Stimulated activated naive CD8-positive, alpha-beta T cell treated with anti-CD3 and anti-CD28 coated beads, Interleukin-15, amount 100 ng/mL, for 72 hours (primary cell): ENCODE results near the gene ANKRD60.
A peak's percentile ranks its signal among the peaks of the same experiment; 100 is the strongest.

Experiments used
- ATAC-seq: fragments of 150-1000 bp; cut with Tn5 transposase; 2 replicates; pipeline ENCODE4 v1.10.0; 2021; ENCODE audit warnings: mild to moderate bottlenecking, moderate library complexity
- DNase-seq, 2 donors: peaks; one replicate each; pipeline ENCODE4 v3.0.0; 2021 to 2022
- H3K27ac Mint-ChIP-seq, 2 donors: one replicate each; pipeline ENCODE4 v1.8.0; 2022; ENCODE audit warnings: mild to moderate bottlenecking in 2 of 2, mixed read lengths in 2 of 2, moderate library complexity in 2 of 2
- H3K27me3 Mint-ChIP-seq: one replicate; pipeline ENCODE4 v1.8.0; 2022; ENCODE audit warnings: mixed read lengths
- H3K4me1 Mint-ChIP-seq: one replicate; pipeline ENCODE4 v1.8.0; 2022; ENCODE audit warnings: mild to moderate bottlenecking, mixed read lengths
- H3K4me3 Mint-ChIP-seq, 2 donors: one replicate each; pipeline ENCODE4 v1.8.0; 2022; ENCODE audit warnings: mild to moderate bottlenecking in 2 of 2, mixed read lengths in 2 of 2, moderate library complexity in 1 of 2
- H3K9me3 Mint-ChIP-seq, 2 donors: one replicate each; pipeline ENCODE4 v1.8.0; 2022; ENCODE audit warnings: mixed read lengths in 2 of 2

Gene ANKRD60

DNA sequence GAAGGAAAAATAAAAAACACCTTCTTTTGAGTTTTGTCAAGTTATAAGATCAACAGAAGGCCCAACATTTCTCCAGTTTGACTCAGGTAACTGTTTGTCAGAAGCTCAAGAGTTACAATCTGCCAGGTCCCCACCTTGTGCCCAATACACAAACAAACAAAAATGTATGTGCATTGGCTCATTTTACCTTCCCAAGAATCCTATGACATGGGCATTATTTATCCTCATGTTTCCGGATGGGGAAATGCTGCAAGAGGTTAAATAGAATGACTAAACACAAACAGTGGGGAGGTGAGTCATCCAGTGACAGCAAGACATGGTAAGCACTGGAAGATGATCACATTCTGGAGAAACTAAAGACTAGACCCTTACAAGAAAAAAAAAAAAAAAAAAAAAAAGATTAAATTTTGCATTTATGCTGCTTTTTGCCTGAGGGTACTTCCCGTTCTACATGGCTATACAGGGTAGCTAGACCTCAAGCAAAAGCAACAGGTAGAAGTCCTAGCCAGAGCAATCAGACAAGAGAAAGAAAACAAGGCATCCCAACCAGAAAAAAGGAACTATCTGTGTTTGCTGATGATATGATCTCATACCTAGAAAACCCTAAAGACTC is 23.6 kb upstream of the ANKRD60 start:
- Mint-ChIP-seq H3K4me1 (peaks cover 12% of the 10 kb centered on the region), H3K9me3 (no peaks in the 10 kb centered on the region), H3K4me3 (no peak overlapping the region), H3K27ac (no peak overlapping the region), H3K27me3 (no peaks in the 10 kb centered on the region)
- DNase-seq (no peak), ATAC-seq (no peak)

DNA sequence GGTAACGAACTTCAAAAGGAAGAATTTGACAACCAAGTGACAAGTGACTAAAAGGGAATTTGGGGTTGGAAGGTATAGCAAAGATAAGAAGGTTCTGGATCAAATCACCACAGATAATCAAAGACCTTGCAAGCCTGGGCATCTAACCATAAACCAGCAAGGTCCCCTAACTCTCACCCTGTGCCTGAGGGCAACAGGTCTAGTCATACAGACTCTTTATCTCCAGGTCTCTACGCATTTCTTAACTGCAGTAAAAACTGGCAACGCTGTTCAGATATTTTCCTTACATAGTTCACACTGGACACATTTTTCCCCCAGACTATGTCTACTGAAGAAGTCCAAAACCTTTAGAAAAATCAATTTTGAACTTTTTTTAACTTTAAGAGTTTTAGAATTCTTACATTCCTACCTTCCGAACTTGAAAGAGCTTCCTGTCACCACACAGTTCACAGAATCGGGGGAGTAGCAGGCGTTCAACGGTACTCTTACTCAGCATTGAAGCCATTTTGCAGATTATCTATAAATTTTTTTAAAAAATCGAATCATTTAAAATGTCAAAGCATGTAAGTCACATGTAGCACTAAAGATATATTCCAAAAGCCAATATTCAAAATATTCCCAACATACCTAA is 23.0 kb upstream of the ANKRD60 start:
- no peak overlapping the region for H3K4me3 Mint-ChIP-seq
- no peaks in the 10 kb centered on the region for H3K27me3 Mint-ChIP-seq
- DNase-seq, result no peak
- peaks cover 7% of the 10 kb centered on the region for H3K4me1 Mint-ChIP-seq
- H3K27ac Mint-ChIP-seq, result no peak overlapping the region
- no peaks in the 10 kb centered on the region for H3K9me3 Mint-ChIP-seq
- ATAC-seq, result no peak

GRCh38 chr20:58246346-58246745 is 17.9 kb upstream of the ANKRD60 start:
- no peaks in the 10 kb centered on the region for H3K27me3 Mint-ChIP-seq
- no peak overlapping the region for H3K4me3 Mint-ChIP-seq
- DNase-seq (no peak), ATAC-seq (no peak)
- H3K4me1 Mint-ChIP-seq, result no peaks in the 10 kb centered on the region
- no peak overlapping the region for H3K27ac Mint-ChIP-seq
- no peaks in the 10 kb centered on the region for H3K9me3 Mint-ChIP-seq

DNA sequence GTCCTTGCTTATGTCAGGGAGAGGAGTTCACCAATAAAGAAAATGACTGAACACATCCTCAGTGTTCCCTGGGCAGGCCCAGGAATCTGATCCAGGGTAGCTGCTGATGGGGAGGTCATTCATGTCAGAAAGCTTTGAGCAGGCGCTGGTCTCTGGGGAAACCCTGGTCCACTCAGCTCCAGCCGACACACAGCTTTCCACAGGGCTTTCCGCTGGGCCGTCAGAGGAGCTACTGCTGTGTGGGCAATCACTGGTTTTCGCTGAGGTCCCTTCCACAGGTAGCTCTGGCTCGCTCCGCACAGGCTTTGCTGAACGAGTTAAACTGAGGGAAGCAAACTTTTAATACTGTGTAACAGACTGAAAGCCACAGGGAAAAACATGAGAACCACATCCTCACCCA is 17.5 kb upstream of the ANKRD60 start:
- Mint-ChIP-seq H3K27me3 (no peaks in the 10 kb centered on the region), H3K9me3 (no peaks in the 10 kb centered on the region), H3K4me1 (no peaks in the 10 kb centered on the region), H3K27ac (no peak overlapping the region), H3K4me3 (no peak overlapping the region)
- DNase-seq (no peak), ATAC-seq (no peak)

- no peak for ATAC-seq
- no peaks in the 10 kb centered on the region for H3K27me3 Mint-ChIP-seq
Measured at GRCh38 chr20:58245181-58245891, 16.9 kb upstream of the ANKRD60 start.

GRCh38 chr20:58244517-58245030 is 16.1 kb upstream of the ANKRD60 start:
- H3K4me3 Mint-ChIP-seq, result no peak overlapping the region
- no peaks in the 10 kb centered on the region for H3K4me1 Mint-ChIP-seq
- ATAC-seq (no peak), DNase-seq (no peak)
- H3K27ac Mint-ChIP-seq, result no peak overlapping the region
- no peaks in the 10 kb centered on the region for H3K27me3 Mint-ChIP-seq
- no peaks in the 10 kb centered on the region for H3K9me3 Mint-ChIP-seq

More at GRCh38 chr20:58245181-58245891, 16.9 kb upstream of the ANKRD60 start:
- Mint-ChIP-seq H3K27ac (peak overlapping the region in 1 of 2 donors; percentile 25), H3K4me3 (no peak overlapping the region), H3K9me3 (no peaks in the 10 kb centered on the region), H3K4me1 (no peaks in the 10 kb centered on the region)
- DNase-seq, result no peak

DNA sequence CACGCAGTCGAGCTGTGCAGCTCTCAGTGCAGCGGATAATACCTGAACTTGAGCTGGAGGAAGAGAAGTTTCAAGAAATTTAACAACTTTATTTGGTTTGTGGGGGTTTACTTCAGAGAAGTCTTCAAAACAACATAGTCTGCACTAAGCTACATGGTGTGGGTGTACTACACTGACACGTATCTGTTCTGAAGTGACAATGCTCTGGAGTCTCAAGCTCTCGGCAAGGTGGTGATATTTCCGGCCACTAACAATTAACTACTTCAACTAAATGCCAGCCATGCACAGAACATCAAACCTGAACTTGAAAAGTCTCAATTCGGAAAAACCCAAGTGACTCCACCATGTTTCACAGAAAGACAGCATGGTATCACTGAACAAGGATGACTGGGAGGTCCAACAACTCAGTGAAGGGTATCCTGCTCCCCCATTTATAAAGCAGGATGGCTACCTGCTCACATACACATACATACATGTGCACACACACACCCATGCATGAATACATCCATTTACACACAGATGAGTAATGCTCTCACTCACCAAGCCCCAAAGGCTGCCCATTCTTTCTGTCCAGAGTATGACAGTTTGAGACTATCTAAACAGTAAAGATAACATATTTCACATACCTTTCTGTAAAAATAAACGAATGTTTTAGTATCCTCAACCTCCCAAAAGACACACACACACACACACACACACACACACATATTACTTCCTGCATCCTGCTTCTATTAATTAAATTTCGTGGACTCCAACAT is 15.4 kb upstream of the ANKRD60 start:
- DNase-seq (no peak), ATAC-seq (no peak)
- H3K4me1 Mint-ChIP-seq, result no peaks in the 10 kb centered on the region
- no peak overlapping the region for H3K27ac Mint-ChIP-seq
- no peaks in the 10 kb centered on the region for H3K27me3 Mint-ChIP-seq
- H3K4me3 Mint-ChIP-seq, result no peak overlapping the region
- H3K9me3 Mint-ChIP-seq, result no peaks in the 10 kb centered on the region

DNA sequence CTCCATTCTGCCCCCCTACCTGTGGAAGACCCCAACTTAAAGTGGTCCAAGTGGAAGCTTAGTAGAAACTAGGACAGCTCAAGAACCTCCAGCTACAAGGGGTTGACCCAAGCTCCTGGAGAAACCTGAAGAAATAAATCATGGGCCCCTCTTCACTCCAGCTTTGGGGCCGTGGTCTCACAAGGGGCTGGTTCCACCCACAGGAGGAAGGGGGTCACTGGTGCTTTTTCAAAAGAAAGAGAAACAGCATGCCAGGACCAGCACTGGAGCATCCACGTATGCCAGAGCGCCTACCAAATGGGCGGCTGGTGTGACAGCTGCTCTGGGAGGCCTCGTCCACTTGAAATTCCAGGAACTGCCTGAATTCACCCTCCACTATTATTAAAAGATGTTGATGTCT is 14.4 kb upstream of the ANKRD60 start:
- H3K27me3 Mint-ChIP-seq, result no peaks in the 10 kb centered on the region
- H3K9me3 Mint-ChIP-seq, result no peaks in the 10 kb centered on the region
- H3K4me1 Mint-ChIP-seq, result peaks cover 1% of the 10 kb centered on the region
- H3K27ac Mint-ChIP-seq, result no peak overlapping the region
- DNase-seq, result no peak
- no peak for ATAC-seq
- no peak overlapping the region for H3K4me3 Mint-ChIP-seq

DNA sequence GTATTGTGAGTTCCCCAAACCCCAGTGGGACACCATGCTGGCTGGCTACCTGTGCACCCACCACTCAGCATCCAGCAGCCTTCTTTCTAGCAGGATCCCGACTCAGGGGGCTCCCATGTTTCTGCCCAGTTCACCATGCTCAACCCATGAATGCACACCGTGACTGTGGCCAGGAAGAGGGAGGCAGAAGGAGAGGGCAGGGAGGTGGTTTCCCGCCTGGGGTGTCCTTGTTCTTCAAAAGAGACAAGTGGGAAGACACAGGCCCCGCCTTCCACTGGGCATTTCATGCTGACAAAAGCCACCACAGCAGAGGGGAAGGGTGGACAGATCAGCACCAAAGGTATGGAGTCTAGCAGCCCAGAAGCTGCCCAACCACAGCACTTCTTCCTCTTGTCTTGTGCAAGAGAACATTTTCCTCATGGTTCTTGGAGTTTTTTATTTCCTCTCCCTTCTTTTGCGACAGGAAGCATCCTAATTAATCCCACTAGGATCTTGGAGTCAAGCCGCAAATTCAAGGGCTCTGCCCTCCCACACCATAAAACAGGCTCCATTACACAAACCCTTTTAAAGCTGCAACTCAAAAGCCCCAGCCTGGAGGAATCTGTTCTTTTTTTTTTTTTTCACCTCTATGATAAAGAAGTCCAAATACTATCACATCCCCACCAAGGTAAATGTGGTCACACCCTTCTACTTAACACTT is 13.5 kb upstream of the ANKRD60 start:
- DNase-seq (no peak), ATAC-seq (no peak)
- H3K4me3 Mint-ChIP-seq, result no peak overlapping the region
- H3K4me1 Mint-ChIP-seq, result peaks cover 10% of the 10 kb centered on the region
- H3K27ac Mint-ChIP-seq, result peak overlapping the region in 1 of 2 donors; percentile 40
- H3K9me3 Mint-ChIP-seq, result no peaks in the 10 kb centered on the region
- H3K27me3 Mint-ChIP-seq, result no peaks in the 10 kb centered on the region

DNA sequence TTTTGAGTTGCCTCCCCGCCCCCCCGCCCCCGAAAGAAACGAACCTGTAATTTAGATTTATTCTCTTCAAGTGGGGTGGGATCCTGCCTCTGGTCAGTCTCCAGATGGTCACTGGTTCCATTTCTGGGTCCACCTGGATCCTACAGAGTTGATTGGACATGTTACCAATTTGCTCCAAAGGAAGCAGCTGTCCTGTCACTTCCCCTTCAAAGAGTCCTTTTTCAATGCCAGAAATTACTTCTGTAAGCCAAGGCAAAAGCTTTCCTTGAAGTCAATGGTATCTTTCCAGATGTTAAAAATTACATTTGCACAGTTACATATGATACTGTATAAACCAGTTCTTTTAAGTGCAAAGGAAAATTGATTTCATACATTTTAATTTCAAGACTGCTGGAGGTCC is 12.0 kb upstream of the ANKRD60 start:
- DNase-seq (no peak), ATAC-seq (no peak)
- peaks cover 21% of the 10 kb centered on the region for H3K4me1 Mint-ChIP-seq
- H3K9me3 Mint-ChIP-seq, result no peaks in the 10 kb centered on the region
- no peak overlapping the region for H3K27ac Mint-ChIP-seq
- H3K27me3 Mint-ChIP-seq, result no peaks in the 10 kb centered on the region
- H3K4me3 Mint-ChIP-seq, result no peak overlapping the region

DNA sequence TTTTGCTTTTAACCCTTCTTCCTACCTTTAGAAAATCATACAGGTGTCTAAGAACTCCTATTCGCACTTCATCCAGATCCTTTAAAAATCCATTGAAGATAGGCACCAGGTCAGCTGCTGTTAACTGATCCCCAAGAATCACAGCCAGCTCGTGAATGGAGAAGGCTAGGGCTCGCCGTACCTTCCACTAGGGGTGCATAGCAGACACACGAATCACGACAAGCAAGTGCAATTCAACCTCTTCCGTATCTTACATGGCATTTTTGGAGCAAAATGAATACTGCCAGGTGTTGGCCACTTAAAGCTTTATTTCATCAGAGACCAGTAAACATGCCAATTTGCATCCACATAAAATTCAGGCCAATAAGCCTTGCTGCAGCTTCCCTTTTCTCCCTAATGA is 10.8 kb upstream of the ANKRD60 start:
- no peaks in the 10 kb centered on the region for H3K9me3 Mint-ChIP-seq
- no peak overlapping the region for H3K4me3 Mint-ChIP-seq
- ATAC-seq, result no peak
- no peak for DNase-seq
- H3K27ac Mint-ChIP-seq, result no peak overlapping the region
- no peaks in the 10 kb centered on the region for H3K27me3 Mint-ChIP-seq
- H3K4me1 Mint-ChIP-seq, result peaks cover 34% of the 10 kb centered on the region

DNA sequence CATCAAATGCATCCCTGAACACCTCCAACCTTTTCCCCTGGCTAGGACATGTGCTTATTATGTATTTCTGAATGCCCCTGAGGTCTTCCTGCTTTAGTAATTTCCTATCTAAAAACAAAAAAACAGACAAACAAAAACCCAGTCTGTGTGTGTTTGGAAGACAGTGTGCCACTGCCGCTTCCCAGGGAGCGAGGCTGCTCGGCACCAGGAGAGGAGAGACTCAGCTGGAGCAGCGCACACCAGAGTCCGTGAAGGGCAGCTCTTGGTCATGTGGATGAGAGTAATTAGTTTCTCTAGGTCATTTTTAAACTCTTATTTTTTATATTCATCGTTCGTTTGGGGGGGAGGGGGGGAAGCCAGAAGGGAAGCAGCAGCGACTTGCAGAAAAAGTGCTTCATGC is 10.0 kb upstream of the ANKRD60 start:
- Mint-ChIP-seq H3K4me3 (no peak overlapping the region), H3K27me3 (no peaks in the 10 kb centered on the region), H3K4me1 (peaks cover 39% of the 10 kb centered on the region), H3K27ac (no peak overlapping the region), H3K9me3 (no peaks in the 10 kb centered on the region)
- DNase-seq (no peak), ATAC-seq (no peak)

- no peak for DNase-seq
- Mint-ChIP-seq H3K9me3 (no peaks in the 10 kb centered on the region), H3K4me3 (peak overlapping the region; percentile 76 to 93), H3K4me1 (peaks cover 39% of the 10 kb centered on the region), H3K27me3 (no peaks in the 10 kb centered on the region), H3K27ac (peak overlapping the region; percentile 77 to 87)
- ATAC-seq, result no peak
Measured at GRCh38 chr20:58237318-58238132, 9.1 kb upstream of the ANKRD60 start.

GRCh38 chr20:58236612-58237317 is 8.3 kb upstream of the ANKRD60 start:
- DNase-seq (peak; percentile 84 to 88), ATAC-seq (peak; percentile 93)
- Mint-ChIP-seq H3K27ac (peak overlapping the region; percentile 87 to 89), H3K4me1 (peaks cover 39% of the 10 kb centered on the region), H3K9me3 (no peaks in the 10 kb centered on the region), H3K4me3 (peak overlapping the region; percentile 76 to 93), H3K27me3 (no peaks in the 10 kb centered on the region)
